ENCODE results near the gene RIMBP2.

Gene RIMBP2

GRCh38 chr12:130683080-130683479 is 33.0 kb downstream of the RIMBP2 start:
- Histone ChIP-seq H3K9me3 (ENCODE audit: control insufficient read depth, insufficient read depth, low read depth, low read length) (no peaks in the 10 kb centered on the region), H3K36me3 (ENCODE audit: control insufficient read depth in 2 of 2, insufficient read depth in 1 of 2, low read length in 2 of 2) (no peaks in the 10 kb centered on the region), H3K4me1 (ENCODE audit: control insufficient read depth, insufficient read depth, low read length) (no peaks in the 10 kb centered on the region), H3K4me3 (ENCODE audit: low read depth, low read length) (no peak overlapping the region), H3K27ac (ENCODE audit: extremely low read depth, low read depth, low read length) (no peak overlapping the region)
- TF ChIP-seq ZNF37A (tag by site-specific recombination; IDR thresholded peaks at IDR 0.05) (no peak), ZNF558 (tag by site-specific recombination; IDR thresholded peaks at IDR 0.05) (no peak), FEZF1 (tag by site-specific recombination; IDR thresholded peaks at IDR 0.05) (no peak), ZSCAN23 (tag by site-specific recombination; IDR thresholded peaks at IDR 0.05) (no peak)
- POLR2A ChIA-PET = no interaction called here
- CTCF ChIA-PET = no interaction called here

- no peaks in the 10 kb centered on the region for H3K36me3 ChIP-seq (ENCODE audit: control insufficient read depth in 2 of 2, insufficient read depth in 1 of 2, low read length in 2 of 2)
- CTCF ChIA-PET = no interaction called here
- H3K27ac ChIP-seq (ENCODE audit: extremely low read depth, low read depth, low read length) = no peak overlapping the region
- H3K4me3 ChIP-seq (ENCODE audit: low read depth, low read length) = no peak overlapping the region
- no peaks in the 10 kb centered on the region for H3K4me1 ChIP-seq (ENCODE audit: control insufficient read depth, insufficient read depth, low read length)
- no peaks in the 10 kb centered on the region for H3K9me3 ChIP-seq (ENCODE audit: control insufficient read depth, insufficient read depth, low read depth, low read length)
- POLR2A ChIA-PET = no interaction called here
- TF ChIP-seq ZNF473 (tag by site-specific recombination; IDR thresholded peaks at IDR 0.05) = no peak
- TF ChIP-seq ZNF184 (tag by site-specific recombination; IDR thresholded peaks at IDR 0.05) = no peak
- no peak for TF ChIP-seq ZNF677 (tag by site-specific recombination; IDR thresholded peaks at IDR 0.05)
- TF ChIP-seq ZNF280C (tag by site-specific recombination; IDR thresholded peaks at IDR 0.05) = no peak
- TF ChIP-seq ZNF747 (tag by site-specific recombination; IDR thresholded peaks at IDR 0.05) = no peak
- no peak for TF ChIP-seq ZNF133 (tag by site-specific recombination; IDR thresholded peaks at IDR 0.05)
- TF ChIP-seq ZNF366 (tag by site-specific recombination; conservative IDR thresholded peaks at IDR 0.05) = no peak
- no peak for TF ChIP-seq ZNF354C (tag by site-specific recombination; IDR thresholded peaks at IDR 0.05; ENCODE audit: borderline replicate concordance, low read depth)
- no peak for TF ChIP-seq ZNF501 (tag by site-specific recombination; IDR thresholded peaks at IDR 0.05)
- TF ChIP-seq ZBTB11 (tag by site-specific recombination; conservative IDR thresholded peaks at IDR 0.05; ENCODE audit: low read depth) = no peak
- no peak for TF ChIP-seq ZBTB21 (tag by site-specific recombination; IDR thresholded peaks at IDR 0.05)
- no peak for TF ChIP-seq PRDM10 (tag by site-specific recombination; IDR thresholded peaks at IDR 0.05)
- no peak for TF ChIP-seq ZNF398 (tag by site-specific recombination; IDR thresholded peaks at IDR 0.05)
- no peak for TF ChIP-seq ZBTB1 (tag by site-specific recombination; IDR thresholded peaks at IDR 0.05)
Observed at GRCh38 chr12:130680451-130680990, 35.6 kb downstream of the RIMBP2 start.

Data from HEK293 (cell line).